Measurements from ENCODE around the gene KCNC4.

The KCNC4 gene

DNA sequence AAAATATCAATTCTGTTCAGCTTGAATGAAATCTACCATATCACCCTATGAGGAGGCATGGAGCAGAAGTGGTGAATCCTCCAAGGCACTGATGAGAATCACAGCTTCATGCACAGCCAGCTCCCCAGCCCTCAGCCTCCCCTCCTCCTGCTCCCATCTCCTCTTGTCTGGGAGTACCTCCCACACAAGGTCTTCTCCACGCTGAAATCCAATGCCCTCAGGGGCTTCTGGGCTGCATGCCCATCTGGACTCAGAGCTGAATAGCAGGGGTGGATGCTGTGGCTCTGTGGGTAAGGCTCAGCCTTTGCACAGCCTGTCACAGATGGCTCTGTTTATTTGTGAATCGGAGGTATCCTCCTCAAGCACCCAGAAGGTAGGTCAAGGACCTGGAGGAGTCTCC, 48.6 kb downstream of the KCNC4 start:
- DNase-seq, result peak; percentile 44

DNA sequence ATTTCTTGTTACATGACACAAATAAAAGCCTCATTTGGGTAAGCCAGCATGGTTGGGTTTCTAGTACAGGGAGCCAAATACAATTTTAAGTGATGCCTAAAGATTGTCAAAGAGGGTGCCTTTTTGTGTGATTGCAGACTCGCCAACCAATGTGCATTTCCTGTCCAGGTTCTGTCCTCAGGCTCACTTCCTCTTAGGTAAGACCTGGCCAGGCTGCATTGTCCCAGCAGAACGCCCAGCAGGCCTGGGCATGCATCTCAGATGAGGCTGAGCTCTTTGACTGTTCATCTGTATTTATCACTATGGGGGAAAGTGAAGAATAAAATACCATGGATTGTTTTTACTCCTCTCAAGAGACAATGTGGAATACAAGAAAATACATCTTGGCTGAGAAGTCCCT, 49.7 kb downstream of the KCNC4 start:
- no peak for DNase-seq
